Measurements from ENCODE around the gene TAF11L12. TPM values are rescaled to one million over a fixed set of nuclear protein-coding genes. Genes with fewer than 3 reads are reported as not detected.

TAF11L12 gene
- total RNA-seq, 1 donor from 2014 or later = not detected

- Histone ChIP-seq H3K36me3 (no peaks in the 10 kb centered on the region), H3K4me1 (no peaks in the 10 kb centered on the region), H3K4me3 (no peak overlapping the region), H3K27me3 (no peaks in the 10 kb centered on the region), H3K27ac (no peak overlapping the region), H3K9me3 (peaks cover 2% of the 10 kb centered on the region)
- no peak for ATAC-seq
- intact Hi-C loops (cut with DNase I) = no loop called here
- no peak for DNase-seq
- no peak for TF ChIP-seq CTCF (IDR thresholded peaks at IDR 0.05)
These were observed 45.7 kb downstream of the TAF11L12 start for GRCh38 chr5:17655921-17656320.

Other genes starting within 250 kb of the TAF11L12 start
- gene TAF11L2, start 112.2 kb upstream of the TAF11L12 start, total RNA-seq = not detected
- gene TAF11L3, start 92.0 kb upstream of the TAF11L12 start, total RNA-seq = not detected
- gene TAF11L4, start 88.6 kb upstream of the TAF11L12 start, total RNA-seq = not detected
- not detected for gene TAF11L5, start 85.2 kb upstream of the TAF11L12 start, total RNA-seq
- not detected for gene TAF11L6, start 81.7 kb upstream of the TAF11L12 start, total RNA-seq
- not detected for gene TAF11L7, start 24.6 kb upstream of the TAF11L12 start, total RNA-seq
- not detected for gene TAF11L8, start 19.4 kb upstream of the TAF11L12 start, total RNA-seq
- not detected for gene TAF11L9, start 16.0 kb upstream of the TAF11L12 start, total RNA-seq
- not detected for gene TAF11L10, start 12.6 kb upstream of the TAF11L12 start, total RNA-seq
- gene TAF11L11, start 6.2 kb upstream of the TAF11L12 start, total RNA-seq = not detected
- gene TAF11L13, start 21.7 kb downstream of the TAF11L12 start, total RNA-seq = not detected
- gene TAF11L14, start 24.1 kb downstream of the TAF11L12 start, total RNA-seq = not detected